Keratinocyte (primary cell): ENCODE measurements around the gene TAF1B.

ENCODE experiments used
- CTCF ChIP-seq, 3 experiments: IDR thresholded peaks in 1 of 3; conservative IDR thresholded peaks in 1 of 3; optimal IDR thresholded peaks in 1 of 3; 2 replicates in 2 of 3; 3 replicates in 1 of 3; pipeline versions ENCODE3 to v1.5.1; 2011; ENCODE audit warnings: low read length in 3 of 3, mild to moderate bottlenecking in 3 of 3, moderate library complexity in 2 of 3, control low read depth in 1 of 3, inconsistent platforms in 1 of 3; ENCODE audit not compliant: insufficient read depth in 2 of 3; ENCODE audit errors: extremely low read depth in 1 of 3
- EZH2 ChIP-seq: IDR thresholded peaks from one replicate; pipeline ENCODE4 v1.6.1; 2012; ENCODE audit warnings: inconsistent platforms, mild to moderate bottlenecking, low read length, moderate library complexity

DNA sequence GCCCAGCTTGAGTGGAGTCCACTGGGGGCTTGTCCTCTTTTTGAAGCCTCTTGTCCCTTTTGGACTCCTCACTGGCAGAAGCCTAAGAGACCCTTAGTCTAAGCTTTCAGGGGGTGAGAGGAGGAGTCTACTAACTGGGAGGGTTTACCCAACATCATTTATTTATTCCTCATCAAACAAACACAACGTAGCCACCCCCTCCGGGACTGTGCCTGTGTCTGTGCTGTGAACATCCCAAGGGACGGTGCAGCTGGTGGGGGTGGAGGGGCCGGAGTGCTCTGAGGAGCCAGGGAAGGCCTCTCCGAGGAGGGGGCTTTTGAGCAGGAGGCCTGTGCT is 42.7 kb upstream of the TAF1B start:
- TF ChIP-seq CTCF (optimal IDR thresholded peaks at IDR 0.05 in 1 of 3, IDR thresholded peaks at IDR 0.05 in 1 of 3, conservative IDR thresholded peaks at IDR 0.05 in 1 of 3; ENCODE audit: extremely low read depth in 1 of 3, insufficient read depth in 2 of 3, low read length in 3 of 3) (no peak), EZH2 (no peak)
